Activated CD8-positive, alpha-beta memory T cell treated with anti-CD3 and anti-CD28 coated beads for 24 hours (primary cell): Measurements from ENCODE around the gene TRRAP.
A peak's percentile ranks its signal among the peaks of the same experiment; 100 is the strongest.

Experiments
- DNase-seq: peaks from one replicate; pipeline ENCODE4 v3.0.0-alpha.2; 2020

Gene TRRAP

DNA sequence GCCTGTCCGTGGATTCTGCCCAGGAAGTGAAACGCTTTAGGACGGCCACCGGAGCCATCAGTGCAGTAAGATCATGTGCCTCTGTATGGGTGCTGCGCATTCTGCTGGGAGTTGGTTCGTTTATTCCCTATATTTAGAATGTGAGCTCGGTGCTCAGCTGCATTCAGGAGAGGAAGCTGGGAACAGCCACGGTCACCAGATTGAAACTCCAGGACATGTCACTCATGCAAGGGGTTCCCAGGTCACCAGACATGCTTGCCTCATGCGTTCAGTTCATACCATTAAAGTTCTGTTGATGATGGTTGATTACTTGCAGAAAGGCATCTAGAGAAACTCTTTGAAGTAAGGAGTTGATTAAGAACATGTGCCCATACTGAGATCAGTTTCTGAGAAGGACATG lies 78.1 kb downstream of the TRRAP start:
- DNase-seq: no peak

GRCh38 chr7:98956937-98957336 lies 78.6 kb downstream of the TRRAP start:
- no peak for DNase-seq

DNA sequence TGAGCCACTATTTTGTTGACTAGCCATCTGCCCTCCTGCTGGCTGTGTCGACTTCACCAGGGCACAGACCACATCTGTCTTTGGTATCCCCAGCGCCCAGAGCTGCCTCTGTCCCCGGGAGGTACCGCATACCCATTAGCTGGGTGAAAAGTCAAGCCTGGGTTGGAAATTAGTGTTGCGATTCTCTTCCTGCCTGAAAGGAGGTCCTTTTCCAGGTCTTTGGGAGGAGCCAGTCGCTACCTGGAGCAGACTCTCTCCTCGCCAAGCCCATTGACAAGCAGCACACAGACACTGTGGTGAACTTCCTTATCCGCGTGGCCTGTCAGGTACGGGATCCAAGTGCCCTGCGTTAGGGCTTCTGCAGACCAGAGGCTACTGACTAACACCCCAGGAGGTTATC lies 79.4 kb downstream of the TRRAP start:
- DNase-seq: no peak

- no peak for DNase-seq
Observed at GRCh38 chr7:98958968-98959367, 80.6 kb downstream of the TRRAP start.

DNA sequence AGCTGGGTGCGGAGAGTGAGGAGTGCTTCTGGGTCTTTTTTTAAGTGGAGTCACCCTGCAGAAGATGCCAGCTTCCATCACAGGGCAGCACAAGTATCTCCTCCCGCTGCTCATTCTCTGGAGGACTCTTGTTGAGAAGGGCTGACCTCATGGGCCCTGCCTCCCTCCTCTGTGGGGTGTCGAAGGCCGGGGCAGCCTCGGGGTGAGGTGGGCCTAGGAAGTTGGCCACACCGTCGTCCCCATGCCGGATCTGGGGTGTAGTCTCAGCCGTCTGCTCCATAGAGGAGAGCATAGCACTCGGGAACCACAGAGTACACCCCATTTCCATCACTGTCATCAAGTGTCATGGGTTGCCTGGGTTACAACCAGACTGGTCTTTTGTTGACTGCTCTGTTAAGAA lies 85.0 kb downstream of the TRRAP start:
- no peak for DNase-seq

DNA sequence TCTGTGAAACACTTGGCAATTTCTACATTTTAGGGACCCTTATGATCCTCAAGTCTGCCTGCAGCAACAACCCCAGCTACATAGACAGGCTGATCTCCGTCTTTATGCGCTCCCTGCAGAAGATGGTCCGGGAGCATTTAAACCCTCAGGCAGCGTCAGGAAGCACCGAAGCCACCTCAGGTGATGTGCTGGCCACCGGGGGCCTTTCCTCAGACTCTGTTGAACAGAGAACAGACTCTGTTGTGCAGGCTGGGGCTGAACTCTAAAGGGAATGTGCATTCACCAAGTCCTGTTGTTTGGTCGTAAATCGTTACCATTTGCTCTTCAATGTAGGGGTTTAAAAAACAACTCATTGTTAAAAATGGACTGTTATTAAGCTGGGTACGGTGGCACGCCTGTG lies 86.3 kb downstream of the TRRAP start:
- no peak for DNase-seq

DNA sequence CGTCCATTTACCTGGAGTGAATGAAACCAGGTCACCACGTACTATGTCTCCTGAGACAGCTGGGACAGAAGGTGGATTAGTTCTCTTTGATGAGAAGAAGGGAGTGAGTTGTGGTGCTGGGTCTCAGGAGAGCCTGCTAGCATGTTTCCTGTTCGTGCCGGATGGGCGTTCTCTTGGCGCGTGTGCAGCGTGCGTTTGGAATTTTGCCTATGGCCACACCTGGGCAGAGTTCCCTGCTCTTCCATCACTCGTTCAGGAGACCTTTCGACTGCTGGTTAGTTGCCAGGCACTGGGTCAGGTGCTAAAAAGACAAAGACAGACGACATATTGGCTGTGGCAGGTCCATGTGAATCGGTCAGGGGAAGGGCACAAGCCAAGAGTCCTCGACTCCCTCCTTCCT lies 90.3 kb downstream of the TRRAP start:
- DNase-seq: no peak

- no peak for DNase-seq
Observed at GRCh38 chr7:98969386-98969785, 91.1 kb downstream of the TRRAP start.

- no peak for DNase-seq
Observed at GRCh38 chr7:98970016-98970615, 91.8 kb downstream of the TRRAP start.

DNA sequence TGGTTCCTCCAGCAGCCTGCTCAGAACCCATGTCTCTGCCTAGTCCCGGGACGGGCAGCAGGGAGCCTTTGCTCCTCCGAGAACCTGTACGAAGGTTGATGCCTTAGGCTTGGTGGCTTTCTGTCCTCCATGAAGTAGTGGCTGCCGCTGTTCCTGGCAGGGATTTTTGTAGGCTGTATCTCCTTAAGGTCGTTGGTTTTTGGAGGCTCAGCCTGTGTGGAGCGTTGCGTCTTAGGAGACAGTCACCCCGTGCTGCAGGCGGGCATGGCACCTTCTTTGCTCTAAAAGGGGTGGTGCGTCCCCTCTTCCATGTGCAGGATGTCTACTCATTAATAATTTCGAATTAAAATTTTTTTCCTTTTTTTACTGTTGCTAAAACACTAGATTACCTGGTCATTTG lies 92.5 kb downstream of the TRRAP start:
- no peak for DNase-seq

DNA sequence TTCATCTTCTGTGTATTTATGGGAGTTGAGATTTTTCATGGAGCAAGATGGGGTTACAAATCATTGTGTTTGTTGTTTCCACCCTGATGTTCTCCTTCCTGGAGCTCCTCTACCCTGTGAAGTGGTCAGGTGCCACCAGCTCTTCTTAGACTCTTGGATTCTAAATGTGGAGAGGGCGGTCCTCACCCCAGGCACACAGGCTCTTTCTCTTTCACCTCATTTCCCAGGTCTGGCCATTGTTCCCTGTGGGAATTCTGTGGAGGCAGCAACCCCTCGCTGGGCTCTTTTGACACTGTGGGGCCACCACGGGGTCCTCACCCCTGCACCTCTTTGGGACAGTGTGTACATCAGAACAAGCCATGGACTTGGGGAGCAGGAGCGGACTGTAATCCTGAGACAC lies 95.9 kb downstream of the TRRAP start:
- DNase-seq: no peak

- peak; percentile 32 for DNase-seq
Observed at GRCh38 chr7:98974906-98975816, 96.8 kb downstream of the TRRAP start.

DNA sequence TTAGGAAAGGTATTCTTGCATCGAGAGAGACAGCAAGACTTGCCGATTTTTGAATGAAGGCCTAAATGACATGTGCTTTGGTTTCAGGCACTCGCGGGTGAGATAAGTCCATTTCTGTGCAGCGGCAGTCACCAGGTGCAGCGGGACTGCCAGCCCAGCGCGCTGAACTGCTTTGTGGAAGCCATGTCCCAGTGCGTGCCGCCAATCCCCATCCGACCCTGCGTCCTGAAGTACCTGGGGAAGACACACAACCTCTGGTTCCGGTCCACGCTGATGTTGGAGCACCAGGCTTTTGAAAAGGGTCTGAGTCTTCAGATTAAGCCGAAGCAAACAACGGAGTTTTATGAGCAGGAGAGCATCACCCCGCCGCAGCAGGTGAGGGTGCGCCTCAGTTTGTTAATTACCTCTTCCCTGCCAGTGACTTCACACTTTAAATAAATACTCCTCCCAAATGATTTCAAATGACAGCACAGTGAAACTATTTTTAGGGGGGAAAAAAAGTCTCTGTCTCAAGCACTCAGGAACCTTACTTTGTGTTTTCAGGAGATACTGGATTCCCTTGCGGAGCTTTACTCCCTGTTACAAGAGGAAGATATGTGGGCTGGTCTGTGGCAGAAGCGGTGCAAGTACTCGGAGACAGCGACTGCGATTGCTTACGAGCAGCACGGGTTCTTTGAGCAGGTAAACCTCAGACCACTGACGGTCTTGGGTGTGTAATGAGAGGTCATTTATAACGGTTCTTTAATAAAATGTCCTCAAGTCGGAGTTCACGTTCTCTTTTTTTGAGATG lies 98.3 kb downstream of the TRRAP start:
- DNase-seq: peak; percentile 24

DNA sequence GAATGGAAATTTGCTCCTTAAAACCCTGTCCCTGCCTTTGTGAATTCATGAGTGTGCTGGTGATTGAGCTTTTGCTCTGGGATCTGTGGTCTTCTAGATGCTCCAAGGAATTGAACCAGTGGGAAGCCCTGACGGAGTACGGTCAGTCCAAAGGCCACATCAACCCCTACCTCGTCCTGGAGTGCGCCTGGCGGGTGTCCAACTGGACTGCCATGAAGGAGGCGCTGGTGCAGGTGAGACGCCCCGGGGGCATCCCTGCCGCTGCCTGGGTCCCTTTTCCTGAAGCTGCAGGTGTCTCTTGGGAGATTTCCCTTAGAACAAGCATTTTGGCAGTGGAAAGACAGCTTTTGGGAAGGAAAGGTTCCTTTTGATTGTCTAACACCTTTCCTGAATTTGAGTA lies 100.3 kb downstream of the TRRAP start:
- DNase-seq: peak; percentile 43

DNA sequence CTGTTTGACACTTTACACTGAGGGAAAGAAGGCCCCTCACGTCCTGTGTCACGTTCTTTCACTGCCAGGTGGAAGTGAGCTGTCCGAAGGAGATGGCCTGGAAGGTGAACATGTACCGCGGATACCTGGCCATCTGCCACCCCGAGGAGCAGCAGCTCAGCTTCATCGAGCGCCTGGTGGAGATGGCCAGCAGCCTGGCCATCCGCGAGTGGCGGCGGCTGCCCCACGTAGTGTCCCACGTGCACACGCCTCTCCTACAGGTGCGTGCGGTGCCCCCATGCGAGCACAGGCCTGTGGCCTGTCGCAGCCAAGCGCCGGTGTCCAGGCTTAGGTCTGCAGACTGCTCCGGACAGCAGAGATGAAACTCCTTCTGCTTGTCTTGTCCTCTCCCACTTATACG lies 103.4 kb downstream of the TRRAP start:
- no peak for DNase-seq

DNA sequence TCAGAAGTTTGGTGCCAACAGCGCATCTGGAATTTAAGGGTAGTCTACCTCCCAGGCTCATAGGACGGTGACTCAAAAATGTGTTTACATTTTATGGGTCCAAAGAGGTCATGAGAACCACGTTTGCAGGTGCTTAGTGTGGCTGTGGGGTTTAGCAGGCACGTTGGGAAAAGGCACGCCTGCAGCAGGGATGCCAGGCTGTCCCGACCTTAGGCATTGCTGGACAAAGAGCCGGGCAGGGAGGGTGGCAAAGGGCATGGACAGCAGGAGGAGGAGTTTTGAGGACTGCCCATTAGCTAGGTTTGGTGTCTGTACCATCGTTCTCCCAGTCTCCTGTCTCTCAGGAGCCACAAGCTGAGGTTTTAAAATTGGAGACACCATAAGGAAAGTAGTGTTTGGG lies 104.4 kb downstream of the TRRAP start:
- no peak for DNase-seq

DNA sequence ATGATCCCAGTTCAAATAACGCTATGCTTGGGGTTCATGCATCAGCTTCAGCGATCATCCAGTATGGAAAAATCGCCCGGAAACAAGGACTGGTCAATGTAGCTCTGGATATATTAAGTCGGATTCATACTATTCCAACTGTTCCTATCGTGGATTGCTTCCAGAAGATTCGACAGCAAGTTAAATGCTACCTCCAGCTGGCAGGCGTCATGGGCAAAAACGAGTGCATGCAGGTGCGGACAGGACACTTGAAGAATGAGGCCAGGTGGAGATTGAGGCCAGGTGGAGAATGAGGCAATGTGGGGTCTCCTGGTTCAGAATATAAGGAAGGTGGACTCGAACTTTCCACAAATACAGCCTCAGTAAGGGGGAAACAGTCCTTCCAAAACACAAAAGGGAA lies 105.8 kb downstream of the TRRAP start:
- DNase-seq: no peak

DNA sequence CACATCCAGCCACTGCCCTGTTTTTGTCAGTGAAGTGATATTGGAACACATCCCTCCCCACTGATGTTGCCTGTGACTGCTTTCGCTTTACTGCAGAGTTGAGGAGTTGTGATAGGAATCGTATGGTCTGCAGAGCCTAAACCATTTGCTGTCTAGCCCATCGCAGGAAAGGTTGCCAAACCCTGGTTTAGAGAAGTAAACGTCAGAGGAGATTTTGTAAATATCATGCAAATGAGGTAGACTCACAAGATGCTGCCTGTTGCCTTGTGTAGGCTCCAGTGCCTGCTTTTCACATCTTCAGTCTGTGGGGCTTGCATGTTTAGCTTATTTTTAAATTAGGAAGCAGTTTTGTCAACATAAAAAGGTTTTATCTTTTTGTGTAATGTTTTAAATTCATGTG lies 107.1 kb downstream of the TRRAP start:
- no peak for DNase-seq

DNA sequence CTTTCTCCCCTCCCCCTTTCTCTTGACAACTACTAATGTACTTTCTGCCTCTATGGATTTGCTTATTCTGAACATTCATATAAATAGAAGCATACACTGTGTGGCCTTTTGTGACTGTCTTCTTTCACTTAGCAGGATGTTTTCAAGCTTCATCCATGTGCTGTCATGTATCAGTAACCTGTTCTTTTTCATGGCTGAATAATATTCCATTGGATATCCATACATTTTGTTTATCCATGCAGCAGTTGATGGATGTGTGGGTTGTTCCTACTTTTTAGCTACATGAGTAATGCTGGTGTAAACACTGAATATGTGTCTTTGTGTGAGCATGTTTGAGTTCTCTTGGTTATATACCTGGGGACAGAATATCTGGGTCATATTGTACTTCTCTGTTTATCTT lies 107.6 kb downstream of the TRRAP start:
- DNase-seq: no peak

GRCh38 chr7:98988641-98989040 lies 110.3 kb downstream of the TRRAP start:
- no peak for DNase-seq

DNA sequence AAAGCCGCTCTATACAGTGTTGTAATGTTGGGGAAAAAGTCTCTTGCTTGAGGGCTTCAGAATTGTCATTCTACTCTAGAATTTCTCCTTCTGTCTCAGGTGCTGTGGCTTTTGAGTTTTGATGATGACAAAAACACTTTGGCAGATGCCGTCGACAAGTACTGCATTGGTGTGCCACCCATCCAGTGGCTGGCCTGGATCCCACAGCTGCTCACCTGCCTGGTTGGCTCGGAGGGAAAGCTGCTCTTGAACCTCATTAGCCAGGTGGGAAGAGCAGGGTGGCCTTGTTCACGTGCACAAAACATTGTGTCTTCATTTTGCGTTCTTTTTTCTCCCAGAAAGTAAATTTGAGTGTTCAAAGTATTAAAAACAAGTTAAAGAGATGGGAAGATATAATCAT lies 112.0 kb downstream of the TRRAP start:
- DNase-seq: no peak

GRCh38 chr7:98991141-98991540 lies 112.8 kb downstream of the TRRAP start:
- DNase-seq: no peak

DNA sequence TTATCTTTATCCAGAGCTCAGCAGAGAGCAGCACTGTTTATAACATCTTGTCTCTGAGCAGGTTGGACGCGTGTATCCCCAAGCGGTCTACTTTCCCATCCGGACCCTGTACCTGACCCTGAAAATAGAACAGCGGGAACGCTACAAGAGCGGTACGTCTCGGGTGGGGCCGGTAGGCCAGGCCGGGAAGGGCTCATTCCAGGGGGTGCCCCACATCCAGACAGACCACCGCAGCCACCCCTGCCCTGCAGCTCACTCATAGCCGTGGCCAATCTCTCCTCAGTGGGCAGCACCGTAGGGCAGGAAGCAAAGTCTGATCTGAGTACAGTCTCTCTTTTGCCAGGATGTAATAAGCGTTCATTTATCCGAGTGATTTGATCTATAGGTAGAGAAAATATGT lies 113.7 kb downstream of the TRRAP start:
- DNase-seq: no peak
